ENCODE data around the gene GJC1.
"Not testable (repeated sequence)": the region's sequence is repeated elsewhere in the genome, so short reads cannot be mapped to it uniquely, and the experiment has no call there.

DNA sequence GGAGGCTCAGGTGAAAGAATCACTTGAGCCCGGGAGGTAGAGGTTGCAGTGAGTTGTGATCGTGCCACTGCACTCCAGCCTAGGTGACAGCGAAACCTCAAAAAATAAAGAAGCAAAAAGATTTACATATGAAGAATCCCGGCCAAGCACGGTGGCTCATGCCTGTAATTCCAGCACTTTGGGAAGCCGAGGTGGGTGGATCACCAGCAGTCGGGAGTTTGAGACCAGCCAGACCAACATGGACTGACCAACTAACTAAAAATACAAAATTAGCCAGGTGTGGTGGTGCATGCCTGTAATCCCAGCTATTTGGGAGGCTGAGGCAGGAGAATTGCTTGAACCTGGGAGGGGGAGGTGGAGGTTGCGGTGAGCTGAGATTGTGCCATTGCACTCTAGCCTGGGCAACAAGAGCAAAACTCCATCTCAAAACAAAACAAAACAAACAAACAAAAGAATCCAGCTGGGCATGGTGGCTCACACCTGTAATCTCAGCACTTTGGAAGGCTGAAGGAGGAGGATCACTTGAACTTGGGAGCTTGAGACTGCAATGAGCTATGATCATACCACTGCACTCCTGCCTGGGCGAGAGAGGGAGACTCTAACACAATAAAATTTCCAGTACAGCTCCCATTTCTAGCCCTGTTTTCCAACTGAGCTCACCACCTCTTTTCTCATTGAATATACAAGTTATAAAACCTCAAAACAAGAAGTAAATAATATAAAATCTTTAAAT is 21.3 kb downstream of the GJC1 start:
- TF ChIP-seq EGR1 (IDR thresholded peaks at IDR 0.05; ENCODE audit: borderline replicate concordance, low read depth, low read length); POLR2A (IDR thresholded peaks at IDR 0.05; ENCODE audit: control extremely low read depth in 1 of 2, low read depth in 2 of 2, low read length in 2 of 2); TCF12 (IDR thresholded peaks at IDR 0.05; ENCODE audit: low read depth, low read length); CHD1 (IDR thresholded peaks at IDR 0.05; ENCODE audit: low read depth, low read length): not testable (repeated sequence)

Measured in H1 (cell line).